Stimulated activated CD8-positive, alpha-beta memory T cell treated with anti-CD3 and anti-CD28 coated beads, Interleukin-12 subunit alpha, Interleukin-12 subunit beta, amount 100 ng/mL, for 24 hours (primary cell): ENCODE results near the gene HPS4.

ENCODE experiments used
- DNase-seq: peaks from one replicate; pipeline ENCODE4 v3.0.0-alpha.2; 2020; ENCODE audit errors: extremely low read depth

HPS4 gene

DNA sequence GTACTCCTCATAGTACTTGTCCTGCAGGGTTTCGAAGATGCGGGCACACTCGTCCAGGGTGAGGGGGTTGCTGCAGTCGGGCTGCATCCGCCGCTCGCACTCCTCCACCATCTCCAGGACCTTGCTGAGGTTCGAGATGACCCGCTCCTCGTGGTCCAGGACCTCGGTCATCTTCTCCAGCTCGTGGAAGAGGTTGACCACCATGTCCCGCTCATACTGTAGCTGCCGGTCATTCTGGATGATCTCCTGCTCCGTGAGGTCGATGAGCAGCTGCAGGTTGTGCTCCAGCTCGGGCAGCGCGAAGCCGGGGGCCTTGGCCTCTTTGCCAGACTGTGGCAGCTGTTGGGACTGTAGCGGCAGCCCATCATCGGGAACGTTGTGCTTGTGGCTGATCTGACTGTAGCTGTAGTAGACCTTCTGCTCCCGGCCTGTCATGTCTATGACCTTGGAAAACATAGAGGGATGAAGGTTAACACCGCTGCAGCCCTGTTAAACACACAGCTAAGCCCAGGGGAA is 15.7 kb upstream of the HPS4 start:
- no peak for DNase-seq

DNA sequence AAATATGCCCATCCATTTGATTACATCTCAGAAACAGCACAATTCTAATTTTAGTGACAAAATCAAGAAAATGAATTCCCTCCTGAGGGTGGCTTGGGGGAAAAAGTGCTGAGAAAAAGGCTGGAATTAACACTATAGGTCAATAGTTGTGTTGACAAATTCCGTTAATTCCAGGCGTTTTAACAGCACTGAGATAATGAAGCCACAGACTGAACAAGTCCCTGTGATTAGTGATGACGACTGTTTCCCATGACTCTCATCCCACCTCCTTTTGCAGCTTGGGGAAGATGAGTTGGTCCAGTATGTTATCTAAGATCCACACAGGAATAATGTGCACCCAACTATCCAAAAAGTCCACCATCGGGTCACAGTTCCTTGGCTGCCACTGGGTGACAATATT is 12.9 kb upstream of the HPS4 start:
- no peak for DNase-seq

DNA sequence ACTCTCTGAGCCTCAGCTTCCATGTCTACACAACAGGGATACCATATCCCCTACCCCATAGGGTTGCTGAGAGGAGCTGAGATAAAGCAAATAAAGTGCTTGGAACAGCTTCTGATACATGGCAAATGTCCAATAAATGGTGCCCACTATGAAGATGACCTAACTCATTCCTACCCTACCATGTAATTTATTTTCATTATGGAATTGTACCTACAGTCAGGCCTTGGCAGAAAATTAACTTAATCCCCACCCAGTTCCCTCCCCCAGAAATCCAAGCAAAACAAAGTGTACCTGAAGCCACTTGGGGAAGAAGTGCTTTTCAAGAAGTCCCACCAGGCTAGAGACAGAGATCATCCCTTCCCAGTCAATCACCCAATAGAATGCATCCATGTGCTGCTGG is 10.9 kb upstream of the HPS4 start:
- no peak for DNase-seq

DNA sequence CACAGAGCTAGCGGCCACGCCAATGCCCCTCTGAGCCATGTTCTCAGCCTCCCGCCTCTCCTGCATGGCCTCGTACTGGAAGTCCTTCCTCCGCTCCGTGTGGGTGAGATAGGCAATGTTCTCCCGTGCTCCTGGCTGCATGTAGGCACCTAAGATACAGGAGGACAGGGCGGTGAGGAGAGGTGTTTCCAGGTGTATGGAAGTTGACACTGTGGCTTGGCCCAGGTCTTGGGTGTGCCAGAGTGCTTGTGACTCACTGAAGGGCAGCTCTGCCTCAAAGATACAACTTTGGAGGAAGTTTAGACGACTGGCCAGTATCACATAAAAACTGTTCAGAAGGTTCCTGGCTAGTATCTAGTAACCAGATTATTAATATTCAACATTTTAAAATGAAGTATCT is 8.6 kb upstream of the HPS4 start:
- no peak for DNase-seq

DNA sequence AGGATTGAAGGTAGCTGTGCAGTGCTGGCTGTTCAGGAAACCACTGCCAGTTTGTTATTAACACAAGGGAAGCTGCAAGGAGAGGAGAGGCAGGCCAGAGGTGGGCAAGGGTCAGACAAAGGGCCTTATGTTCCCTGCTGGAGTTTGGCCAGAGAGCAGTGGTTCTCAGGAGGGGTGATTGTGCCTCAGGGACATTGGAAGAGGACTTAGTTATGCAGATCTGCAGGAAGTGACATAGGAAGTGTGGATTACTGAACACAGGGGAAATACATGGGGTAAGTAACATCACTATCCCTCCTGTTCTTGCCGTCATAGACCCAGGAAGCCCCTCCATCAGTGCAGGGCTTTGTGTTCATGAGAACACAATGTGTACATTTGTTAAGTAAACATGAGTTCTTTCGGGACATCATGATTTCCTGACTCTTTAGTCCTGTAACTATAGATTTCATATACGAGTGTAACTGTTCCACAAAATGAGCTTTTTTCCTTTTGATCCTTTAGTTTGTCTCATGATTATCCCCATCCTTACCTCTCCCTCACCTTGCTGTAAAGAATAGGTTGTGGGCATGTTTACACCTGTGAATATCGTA is 6.0 kb upstream of the HPS4 start:
- DNase-seq = no peak

DNA sequence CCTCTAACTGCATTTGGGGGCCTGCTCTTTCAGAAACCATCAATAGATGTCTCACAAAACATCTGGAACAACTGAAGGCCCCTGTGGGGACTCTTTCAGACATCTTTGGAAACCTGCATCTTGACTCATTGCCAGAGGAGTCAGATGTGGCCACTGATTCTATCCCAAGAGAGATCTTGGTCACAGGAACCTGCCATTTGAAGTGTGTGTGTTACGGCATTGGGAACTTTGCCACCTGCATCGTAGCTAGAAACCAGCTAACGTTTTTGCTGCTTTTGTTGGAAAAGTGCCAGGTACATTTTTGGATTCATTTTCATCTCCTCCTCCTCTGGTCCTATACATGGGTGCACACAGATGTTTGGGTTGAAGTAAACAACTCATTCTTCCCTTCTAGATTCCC is 4.4 kb upstream of the HPS4 start:
- no peak for DNase-seq

DNA sequence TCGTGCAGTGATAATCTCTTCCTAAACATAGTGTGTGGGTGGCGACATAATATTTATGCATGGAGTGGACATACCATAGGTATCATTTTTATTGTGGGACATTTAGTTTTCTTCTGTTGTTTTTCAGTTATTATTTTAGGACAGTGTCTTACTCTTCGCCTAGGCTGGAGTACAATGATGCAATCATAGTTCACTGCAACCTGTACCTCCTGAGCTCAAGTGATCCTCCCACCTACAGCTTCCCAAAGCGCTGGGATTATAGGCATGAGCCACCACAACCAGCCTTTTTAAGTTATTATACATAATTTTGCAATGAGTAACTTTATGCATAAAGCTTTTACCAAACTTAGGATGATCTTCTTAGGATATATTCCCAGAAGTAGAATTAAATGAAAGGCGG is 2.8 kb upstream of the HPS4 start:
- no peak for DNase-seq

DNA sequence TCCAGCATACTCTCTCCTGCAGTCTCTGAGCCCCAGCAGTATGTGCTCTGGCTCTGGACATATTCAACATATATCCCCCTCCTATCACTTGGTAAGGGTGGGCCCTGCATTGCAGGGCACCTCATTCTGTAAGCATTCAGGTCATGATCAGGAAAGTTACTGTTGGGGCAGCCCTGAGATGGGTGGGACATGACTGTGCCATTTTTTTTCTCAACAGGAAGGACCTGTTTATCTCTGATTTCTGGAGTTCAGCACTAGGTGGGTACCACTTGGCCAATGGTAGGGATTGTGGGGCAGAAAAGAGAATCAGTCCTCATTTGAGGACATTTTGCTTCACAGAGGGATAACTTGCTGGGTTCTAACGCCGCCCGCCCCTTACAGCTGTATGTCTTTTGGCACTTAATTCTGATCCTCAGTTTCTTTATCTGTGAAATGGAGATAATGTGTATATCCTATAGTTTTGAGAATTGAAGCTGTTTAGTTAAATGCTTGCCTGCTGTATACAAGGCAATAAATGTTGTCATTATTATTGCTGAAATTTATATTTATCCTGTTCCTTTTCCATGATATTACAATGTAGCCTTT is 2.3 kb upstream of the HPS4 start:
- DNase-seq = no peak

DNA sequence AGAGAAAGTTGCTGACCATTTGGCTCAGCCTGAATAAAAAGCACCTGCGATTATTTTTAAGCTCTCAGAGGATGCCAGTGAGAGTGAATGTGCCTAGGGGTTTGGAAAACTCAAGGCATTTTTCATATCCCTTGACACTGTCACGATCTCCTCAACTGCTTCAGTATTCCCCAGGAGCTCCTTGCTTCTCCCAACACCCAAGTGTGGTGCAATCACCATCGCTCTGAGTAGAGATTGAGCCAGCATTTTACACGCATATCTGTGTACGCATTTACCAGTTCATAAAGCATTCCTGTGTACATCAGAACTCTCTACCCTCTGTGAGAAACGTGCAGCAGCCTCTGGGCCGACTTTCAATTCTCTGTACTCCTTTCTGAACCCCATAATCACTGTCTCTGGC is 1.4 kb upstream of the HPS4 start:
- DNase-seq = no peak

DNA sequence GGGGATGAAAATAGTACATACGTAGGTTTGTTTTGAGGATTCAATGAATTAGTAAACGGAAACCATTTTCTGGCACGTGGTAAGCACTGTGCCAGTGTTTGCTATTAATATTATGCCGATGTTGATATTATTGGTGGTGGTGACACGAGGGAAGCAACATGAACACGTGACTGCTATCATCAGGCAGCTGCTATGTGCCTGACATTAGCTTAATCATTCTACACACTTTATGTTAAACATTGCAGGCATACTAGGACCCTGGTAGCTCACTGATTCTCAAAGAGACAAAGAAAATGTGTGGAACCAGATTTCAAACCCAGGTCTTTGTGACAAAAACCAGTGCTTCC is 750 bp upstream of the HPS4 start:
- no peak for DNase-seq

DNA sequence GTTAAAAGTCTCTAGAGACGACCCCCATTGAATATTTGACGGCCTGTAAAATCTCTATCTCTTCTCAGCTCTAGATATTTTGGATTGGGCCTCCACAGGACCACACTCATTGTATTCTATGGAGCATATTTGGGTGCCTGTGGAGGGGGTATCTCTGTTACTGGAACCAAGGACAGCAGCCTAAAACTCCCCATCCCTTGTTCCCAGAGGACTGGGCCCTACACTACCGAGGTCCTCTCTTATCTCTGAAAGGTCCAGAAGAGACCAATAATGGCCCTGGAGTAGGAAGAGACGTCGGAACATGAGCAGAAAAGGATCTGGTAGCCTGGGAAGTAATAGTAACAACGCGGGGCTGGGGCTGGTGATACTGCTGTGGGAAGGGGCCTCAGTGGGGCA is 542 bp downstream of the HPS4 start:
- no peak for DNase-seq

DNA sequence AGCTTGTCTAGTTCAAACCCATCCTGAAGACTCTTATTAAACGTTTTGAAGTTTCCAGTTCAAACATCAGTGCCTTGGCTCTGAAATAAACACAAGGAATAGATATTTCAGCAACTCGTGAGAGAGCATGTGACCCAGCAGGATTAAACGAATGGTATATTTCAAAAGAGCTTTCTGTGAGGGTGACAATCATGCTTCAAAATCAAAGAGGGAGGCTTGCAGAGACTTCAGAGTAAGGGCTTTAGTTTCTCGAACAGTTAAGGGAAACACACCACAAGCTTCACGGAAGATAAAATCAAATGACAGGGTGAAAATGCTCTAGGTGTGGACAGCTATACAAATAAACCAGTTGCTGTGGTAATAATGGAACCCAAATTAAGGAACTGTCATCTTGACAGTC is 1.4 kb downstream of the HPS4 start:
- DNase-seq = no peak

DNA sequence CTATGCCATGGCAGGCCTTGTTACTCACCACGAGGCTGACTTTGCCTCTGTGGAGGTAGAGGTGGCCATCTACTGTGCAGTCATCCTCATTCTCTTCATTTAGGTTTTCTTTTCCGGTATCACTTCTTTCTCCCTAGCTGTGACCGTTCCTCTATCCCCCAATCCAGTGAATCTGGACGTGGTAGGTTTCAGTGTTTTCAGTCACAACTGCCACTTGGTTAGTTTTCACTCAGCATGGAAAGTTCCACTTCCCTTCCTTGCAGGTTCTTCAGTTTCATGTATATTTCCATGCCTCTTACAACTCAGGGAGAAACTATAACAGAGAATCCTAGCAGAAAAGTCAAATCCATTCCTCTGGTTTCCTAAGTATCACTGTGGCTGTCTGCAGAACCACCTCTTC is 1.9 kb downstream of the HPS4 start:
- DNase-seq = no peak

DNA sequence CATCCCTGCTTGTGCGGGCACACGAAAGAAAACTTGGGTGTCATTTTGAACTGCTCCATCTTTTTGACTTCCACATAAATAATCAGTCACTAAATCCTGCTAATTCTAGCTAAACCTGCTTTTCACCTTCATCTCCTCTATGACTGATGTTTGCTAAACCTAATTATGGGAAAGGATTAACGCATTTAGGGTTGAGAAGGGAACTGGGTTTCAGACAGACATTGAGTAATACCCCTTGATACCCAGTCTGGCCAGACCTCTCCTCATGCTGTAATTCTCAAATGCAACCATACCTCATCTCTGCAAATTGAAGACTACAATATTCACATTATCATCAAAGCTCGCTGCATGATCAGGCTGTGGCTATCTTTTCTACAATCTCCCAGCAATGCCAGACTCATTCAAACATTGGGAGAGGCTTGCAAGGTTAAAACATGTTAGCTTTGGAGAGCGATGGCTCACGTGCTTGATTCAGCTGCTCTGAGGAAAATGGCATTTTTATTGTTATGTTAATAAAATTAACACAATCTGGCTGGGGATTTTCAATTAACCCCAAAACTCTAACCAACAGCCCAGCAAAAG is 2.4 kb downstream of the HPS4 start:
- DNase-seq = no peak

DNA sequence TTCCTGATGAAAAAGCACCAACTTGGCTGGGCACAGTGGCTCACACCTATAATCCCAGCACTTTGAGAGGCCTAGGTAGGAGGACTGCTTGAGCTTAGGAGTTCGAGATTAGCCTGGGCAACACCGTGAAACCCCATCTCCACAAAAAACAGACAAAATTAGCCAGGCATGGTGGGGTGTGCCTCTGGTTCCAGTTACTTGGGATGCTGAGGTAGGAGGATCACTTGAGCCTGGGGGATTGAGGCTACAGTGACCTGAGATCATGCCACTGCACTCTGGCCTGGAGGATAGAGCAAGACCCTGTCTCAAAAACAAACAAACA is 3.0 kb downstream of the HPS4 start:
- no peak for DNase-seq

DNA sequence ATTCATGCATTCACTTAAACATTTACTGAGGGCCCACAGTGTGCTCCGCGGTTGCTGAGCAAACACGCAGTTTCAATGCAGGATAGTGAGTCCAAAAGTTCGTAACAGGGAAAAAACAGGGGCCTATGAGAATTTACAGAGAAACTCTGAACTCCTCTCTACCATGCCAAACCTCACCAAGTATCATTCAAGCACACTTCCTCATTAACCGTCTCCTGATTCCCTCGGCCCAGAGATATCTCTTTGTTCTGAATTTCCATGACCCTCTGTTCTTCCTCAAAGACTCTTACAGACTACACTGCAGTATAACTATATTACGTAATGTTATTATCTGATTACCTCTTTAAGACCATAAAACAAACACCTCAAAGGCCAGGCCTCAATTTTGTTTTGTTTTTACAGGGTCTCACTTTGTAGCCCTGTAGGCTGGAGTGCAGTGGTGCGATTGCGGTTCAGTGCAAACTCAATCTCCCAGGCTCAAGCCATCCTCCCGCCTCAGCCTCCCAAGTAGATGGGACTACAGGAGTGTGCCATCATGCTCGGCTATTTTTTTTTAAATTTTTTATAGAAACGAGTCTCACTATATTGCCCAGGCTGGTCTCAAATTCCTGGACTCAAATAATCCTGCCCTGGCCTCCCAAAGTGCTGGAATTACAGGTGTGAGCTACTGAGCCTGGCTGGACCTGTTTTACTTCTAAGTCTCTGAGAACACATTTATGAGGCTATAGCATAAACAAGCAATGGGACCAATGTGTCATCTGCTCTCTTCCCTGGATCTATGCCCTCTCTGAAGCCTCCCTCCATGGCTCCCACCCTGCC is 3.6 kb downstream of the HPS4 start:
- no peak for DNase-seq

DNA sequence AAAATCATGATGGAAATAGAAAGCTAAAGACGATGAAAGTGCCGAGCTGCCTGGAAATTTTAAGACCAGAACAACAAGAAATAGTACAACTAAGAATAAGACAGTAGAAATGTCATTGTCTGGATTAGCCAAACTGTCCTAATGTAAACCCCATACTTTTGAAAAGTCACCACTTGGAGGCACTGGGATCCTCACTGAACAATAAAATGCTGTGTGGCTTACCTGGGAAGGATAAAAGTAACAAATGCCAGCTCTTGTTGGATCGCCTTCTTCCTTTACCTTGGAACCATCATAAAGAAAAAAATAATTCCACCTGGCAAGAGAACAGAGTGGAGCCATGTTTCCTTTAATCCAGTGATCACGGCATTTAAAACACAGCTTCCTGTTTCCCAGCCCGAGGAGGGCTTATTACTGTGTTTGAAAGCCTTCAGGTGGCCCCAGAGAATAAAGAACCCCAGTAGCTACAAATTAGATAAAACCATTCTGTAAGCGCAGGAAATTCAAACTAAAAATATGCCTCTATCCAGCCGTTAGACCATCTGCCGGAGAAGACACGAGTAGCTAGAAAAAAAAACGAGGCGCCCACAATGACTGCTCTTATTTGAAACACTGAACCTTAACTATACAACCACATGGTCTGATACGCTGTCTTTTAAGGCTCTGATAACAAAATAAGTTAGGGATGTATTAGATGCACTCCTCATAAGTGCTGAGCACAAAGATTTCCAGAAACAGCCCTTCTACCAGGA is 4.4 kb downstream of the HPS4 start:
- DNase-seq = no peak

DNA sequence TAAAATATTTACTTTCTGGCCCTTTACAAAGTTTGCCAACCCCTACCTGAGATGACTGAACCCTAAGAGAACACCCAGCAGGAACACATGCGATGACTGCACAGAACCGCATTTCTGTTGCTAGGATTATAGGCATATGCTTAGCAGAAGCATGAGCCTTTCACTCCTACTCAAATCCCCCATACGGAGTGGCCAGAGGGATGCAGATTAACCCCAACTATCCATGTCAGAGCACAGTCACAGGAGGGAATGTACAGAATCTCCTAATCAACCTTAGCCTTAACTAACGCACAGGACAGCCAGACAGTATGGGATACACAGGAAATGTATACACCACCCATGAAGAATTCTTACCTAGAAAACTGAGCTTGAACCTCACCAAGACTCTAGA is 6.2 kb downstream of the HPS4 start:
- DNase-seq = no peak

DNA sequence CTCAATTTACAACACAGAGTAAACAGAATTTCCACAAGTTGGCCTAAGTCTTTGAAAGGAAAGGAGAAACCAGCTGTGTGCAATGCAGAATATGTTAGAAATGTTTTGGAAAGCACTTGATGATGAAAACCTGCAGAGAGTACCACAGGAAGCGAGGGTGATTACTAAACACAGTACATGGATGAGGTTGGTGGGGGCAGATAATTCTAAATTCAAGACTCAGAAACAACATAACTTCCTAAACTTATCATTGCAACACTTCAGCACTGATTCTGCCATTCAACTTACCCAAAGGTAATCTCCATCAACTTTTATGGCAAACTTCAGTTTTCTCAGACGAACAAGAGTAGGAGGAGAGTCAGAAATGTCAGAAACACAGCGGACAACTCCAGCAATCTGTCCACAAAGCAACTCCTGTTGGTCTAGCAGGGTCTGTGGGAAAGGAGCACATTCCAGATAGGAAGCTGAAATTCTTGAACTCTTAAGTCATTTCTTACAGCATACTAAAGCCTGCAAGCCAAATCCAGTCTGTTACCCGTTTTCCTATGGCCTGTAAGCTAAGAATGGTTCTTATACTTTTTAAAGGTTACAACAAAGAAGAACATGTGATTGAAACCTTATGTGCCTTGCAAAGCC is 6.8 kb downstream of the HPS4 start:
- DNase-seq = no peak

DNA sequence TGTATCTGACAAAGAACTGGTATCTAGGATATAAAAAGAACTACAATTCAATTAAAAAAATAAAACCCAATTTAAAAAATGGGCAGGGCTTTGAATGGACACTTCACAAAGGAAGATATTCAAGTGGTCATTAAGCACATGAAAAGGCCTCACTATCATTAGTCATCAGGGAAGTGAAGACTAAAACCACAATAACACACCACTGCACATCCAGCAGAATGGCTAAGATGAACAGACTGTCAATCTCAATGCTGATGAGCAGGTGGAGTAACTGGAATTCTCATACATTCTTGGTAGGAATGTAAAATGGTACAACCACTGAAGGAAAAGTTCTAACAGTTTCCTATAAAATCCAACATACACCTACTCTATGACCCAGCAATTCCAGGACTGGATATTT is 8.9 kb downstream of the HPS4 start:
- DNase-seq = no peak

DNA sequence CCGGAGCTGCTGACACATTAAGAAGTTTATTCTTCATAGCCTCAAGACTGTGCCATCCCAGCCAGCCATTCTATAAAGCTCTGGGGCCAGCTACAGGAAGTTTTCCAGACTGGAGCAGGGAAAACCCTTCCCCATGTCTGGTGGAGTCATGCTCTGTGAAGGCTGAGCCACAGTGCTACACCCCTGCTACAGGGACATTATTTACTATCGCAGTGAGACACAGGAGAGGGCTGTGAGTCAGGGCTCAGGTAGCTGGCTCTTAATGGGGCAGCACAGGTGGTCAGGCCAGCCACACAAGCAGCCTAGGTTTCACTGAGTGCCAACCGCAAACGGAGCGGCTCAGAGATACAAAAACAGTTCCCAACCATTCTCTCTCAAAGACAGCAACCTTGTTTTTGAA is 12.1 kb downstream of the HPS4 start:
- no peak for DNase-seq

DNA sequence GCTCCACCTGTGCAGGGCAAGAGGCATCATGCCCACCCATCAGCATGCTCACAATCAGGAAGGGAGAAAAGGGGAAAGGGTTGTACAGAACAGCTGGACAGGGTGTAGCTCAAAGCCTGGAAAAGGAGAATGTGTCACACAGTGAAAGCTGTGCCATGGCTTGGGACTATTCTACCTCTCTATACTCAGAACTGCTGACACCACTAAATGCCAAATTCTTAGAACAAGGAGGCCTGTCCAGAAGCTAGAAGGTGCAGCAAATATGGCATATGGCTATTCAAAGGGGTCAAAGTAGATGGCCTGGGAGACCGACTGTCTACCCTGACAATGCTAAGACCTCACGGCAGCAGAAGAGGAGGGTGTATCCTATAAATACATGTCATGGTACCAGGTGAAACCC is 12.8 kb downstream of the HPS4 start:
- DNase-seq = no peak
